HG02870 (cell line): ENCODE results near the gene LRMDA.
"Not testable (repeated sequence)": the region's sequence is repeated elsewhere in the genome, so short reads cannot be mapped to it uniquely, and the experiment has no call there.

Experiments
- ATAC-seq: cut with Tn5 transposase; IDR thresholded peaks from one replicate; pipeline ENCODE4 v1.9.1; 2021; ENCODE audit warnings: mild to moderate bottlenecking, moderate library complexity; ENCODE audit not compliant: unreplicated experiment

The LRMDA gene

GRCh38 chr10:75764974-75765788 lies 333.8 kb downstream of the LRMDA start:
- no peak for ATAC-seq

- no peak for ATAC-seq
Measured at GRCh38 chr10:75765789-75766096, 334.3 kb downstream of the LRMDA start.

GRCh38 chr10:75766106-75766505 lies 334.7 kb downstream of the LRMDA start:
- ATAC-seq = no peak

- not testable (repeated sequence) for ATAC-seq
Measured at GRCh38 chr10:75766752-75767151, 335.3 kb downstream of the LRMDA start.

GRCh38 chr10:75770626-75771081 lies 339.2 kb downstream of the LRMDA start:
- ATAC-seq = no peak

GRCh38 chr10:75771606-75772005 lies 340.2 kb downstream of the LRMDA start:
- no peak for ATAC-seq

- no peak for ATAC-seq
Measured at GRCh38 chr10:75772153-75772887, 340.9 kb downstream of the LRMDA start.

GRCh38 chr10:75773231-75773780 lies 341.9 kb downstream of the LRMDA start:
- peak; percentile 58 for ATAC-seq

GRCh38 chr10:75773813-75774782 lies 342.7 kb downstream of the LRMDA start:
- no peak for ATAC-seq

GRCh38 chr10:75774783-75775490 lies 343.5 kb downstream of the LRMDA start:
- ATAC-seq = no peak

- no peak for ATAC-seq
Measured at GRCh38 chr10:75776738-75777504, 345.5 kb downstream of the LRMDA start.

GRCh38 chr10:75778665-75779064 lies 347.2 kb downstream of the LRMDA start:
- no peak for ATAC-seq

GRCh38 chr10:75779276-75779675 lies 347.9 kb downstream of the LRMDA start:
- ATAC-seq = no peak

GRCh38 chr10:75782463-75783248 lies 351.2 kb downstream of the LRMDA start:
- no peak for ATAC-seq

GRCh38 chr10:75788394-75789205 lies 357.2 kb downstream of the LRMDA start:
- no peak for ATAC-seq

GRCh38 chr10:75793848-75794247 lies 362.4 kb downstream of the LRMDA start:
- ATAC-seq = no peak

GRCh38 chr10:75801121-75801520 lies 369.7 kb downstream of the LRMDA start:
- no peak for ATAC-seq

GRCh38 chr10:75801661-75802060 lies 370.2 kb downstream of the LRMDA start:
- ATAC-seq = no peak
